D721Med (cell line): ENCODE results near the gene SLCO3A1.

Experiments
- DNase-seq: peaks from one replicate; pipeline ENCODE4 v3.0.0; 2011; ENCODE audit warnings: low spot score; ENCODE audit not compliant: insufficient read length
- FAIRE-seq: peaks from 2 replicates; lab custom pipeline; 2011; peaks lifted over from hg19 to GRCh38; lab: Jason Lieb, UNC
- TF ChIP-seq, protein P1 (sequence below): IDR thresholded peaks from 2 replicates; pipeline ENCODE4 v1.5.1; 2012; ENCODE audit warnings: mild to moderate bottlenecking, control low read depth; ENCODE audit not compliant: insufficient read depth; ENCODE audit errors: missing control alignments

The SLCO3A1 gene

DNA sequence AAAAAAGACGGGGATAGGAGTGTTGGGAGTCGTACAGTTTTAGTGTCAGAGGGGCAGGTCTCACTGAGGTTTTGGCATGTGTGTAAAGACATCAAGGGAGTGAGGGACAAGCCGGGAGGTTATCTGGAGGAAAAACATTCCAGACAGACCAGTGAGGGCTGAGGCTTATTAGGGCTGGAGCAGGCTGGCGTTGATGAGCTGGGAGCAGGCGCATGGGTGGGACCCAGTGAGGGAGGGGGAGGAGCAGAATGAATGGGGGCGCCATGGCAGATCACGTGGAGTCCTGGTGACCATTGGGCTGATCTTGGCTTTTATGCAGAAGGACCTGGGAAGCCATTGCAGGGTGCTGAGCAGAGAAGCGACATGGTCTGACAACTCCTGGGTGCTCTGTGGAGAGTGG is 180.2 kb downstream of the SLCO3A1 start:
- TF ChIP-seq, protein P1, sequence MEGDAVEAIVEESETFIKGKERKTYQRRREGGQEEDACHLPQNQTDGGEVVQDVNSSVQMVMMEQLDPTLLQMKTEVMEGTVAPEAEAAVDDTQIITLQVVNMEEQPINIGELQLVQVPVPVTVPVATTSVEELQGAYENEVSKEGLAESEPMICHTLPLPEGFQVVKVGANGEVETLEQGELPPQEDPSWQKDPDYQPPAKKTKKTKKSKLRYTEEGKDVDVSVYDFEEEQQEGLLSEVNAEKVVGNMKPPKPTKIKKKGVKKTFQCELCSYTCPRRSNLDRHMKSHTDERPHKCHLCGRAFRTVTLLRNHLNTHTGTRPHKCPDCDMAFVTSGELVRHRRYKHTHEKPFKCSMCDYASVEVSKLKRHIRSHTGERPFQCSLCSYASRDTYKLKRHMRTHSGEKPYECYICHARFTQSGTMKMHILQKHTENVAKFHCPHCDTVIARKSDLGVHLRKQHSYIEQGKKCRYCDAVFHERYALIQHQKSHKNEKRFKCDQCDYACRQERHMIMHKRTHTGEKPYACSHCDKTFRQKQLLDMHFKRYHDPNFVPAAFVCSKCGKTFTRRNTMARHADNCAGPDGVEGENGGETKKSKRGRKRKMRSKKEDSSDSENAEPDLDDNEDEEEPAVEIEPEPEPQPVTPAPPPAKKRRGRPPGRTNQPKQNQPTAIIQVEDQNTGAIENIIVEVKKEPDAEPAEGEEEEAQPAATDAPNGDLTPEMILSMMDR: no peak
- DNase-seq (no peak), FAIRE-seq (no peak)

DNA sequence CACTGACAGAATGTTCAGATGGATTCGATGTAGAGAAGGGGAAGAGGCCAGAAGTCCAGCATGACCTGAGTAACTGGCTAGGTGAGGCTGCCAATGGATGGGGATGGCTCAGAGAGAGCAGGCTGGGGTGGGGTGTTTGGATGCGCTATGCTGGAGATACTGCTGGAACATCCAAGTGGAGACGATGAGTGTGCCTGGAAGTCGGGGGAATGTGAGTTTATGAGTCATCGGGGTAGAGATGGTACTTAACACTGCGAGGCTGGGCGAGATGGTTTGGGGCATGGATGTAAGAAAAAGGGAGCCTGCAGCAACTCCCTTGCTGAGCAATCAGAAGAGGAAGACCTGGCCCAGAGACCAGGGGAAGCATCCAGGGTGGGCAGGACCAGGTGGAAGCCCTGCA is 180.7 kb downstream of the SLCO3A1 start:
- TF ChIP-seq, protein P1: no peak
- FAIRE-seq: no peak
- DNase-seq: no peak

DNA sequence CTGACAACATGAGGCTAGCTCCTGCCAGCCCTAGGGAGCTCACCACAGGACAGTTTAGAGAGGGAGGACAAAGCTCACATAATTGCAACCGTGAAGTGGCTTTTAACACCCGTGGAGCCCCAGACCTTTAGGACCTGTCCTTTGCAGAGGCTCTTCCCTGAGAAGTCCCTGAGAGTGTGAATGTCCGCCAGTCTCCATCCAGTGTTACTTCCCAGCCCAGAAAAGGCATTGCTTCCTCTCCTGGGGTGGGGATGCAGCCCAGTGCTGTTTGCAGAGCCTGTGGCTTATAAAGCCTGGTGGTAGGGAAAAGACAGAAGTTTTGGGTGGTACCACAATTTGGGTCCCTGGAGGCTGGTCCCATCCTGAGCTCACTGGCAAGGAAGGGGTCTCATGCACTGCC is 182.0 kb downstream of the SLCO3A1 start:
- no peak for FAIRE-seq
- TF ChIP-seq, protein P1: no peak
- DNase-seq: no peak

DNA sequence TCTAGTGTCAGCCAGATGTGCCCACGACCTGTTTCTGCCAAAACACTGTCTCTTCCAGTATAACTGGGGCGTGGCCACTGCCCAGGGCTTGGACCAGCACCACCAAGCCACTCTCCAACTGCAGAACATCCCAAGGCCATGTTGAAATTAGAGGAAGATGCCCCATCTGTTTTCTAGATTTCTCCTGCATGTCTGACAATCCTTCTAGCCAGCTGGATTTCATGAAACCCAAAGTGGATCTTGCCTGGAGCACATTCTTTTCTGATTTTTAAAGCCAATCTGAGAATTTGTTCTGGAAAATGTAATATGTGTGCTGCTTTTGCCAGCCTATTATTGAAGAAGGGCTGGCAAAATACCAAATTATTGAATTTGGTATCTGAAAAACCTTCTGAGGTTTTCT is 182.5 kb downstream of the SLCO3A1 start:
- FAIRE-seq (no peak), DNase-seq (no peak)
- TF ChIP-seq, protein P1: no peak

DNA sequence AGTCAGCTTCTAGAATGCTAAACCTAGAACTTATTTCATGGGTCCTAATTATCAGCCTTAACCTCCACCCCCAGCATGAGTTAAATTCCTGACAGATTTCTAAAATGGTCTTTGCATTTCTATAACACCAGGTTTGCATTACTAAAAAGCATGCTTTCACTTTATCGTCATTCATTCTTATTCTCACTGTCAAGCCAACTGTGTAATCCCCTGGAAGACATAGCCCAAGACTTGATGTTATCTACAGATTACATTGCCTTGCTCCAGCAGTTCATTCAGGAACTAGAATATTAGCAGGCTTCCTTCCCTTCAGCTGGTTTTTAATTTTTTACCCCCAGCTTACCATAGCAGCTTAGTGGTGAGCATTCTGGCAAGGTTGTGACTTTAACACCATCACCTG is 184.0 kb downstream of the SLCO3A1 start:
- no peak for FAIRE-seq
- TF ChIP-seq, protein P1: no peak

DNA sequence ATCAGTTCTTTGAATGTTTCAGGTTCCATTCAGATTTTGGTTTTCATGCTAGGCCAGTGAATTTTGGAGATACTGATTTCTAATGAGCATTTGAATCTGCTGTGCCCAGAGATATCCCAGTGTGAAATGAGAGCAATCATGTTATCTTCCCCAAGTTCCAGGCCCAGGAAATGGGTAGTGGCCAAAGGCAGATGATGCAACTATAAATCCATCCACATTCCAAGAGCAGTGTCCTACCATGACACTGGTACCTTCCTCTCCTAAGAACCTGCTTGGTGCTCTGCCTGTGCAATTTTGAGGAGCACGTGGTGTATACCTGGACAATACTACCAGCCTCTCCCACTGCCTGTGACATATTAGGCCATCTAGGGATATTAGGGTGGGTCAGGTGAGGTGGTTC is 186.8 kb downstream of the SLCO3A1 start:
- TF ChIP-seq, protein P1: no peak
- DNase-seq (no peak), FAIRE-seq (no peak)

More for the DNA sequence above, 184.0 kb downstream of the SLCO3A1 start:
- DNase-seq: no peak

DNA sequence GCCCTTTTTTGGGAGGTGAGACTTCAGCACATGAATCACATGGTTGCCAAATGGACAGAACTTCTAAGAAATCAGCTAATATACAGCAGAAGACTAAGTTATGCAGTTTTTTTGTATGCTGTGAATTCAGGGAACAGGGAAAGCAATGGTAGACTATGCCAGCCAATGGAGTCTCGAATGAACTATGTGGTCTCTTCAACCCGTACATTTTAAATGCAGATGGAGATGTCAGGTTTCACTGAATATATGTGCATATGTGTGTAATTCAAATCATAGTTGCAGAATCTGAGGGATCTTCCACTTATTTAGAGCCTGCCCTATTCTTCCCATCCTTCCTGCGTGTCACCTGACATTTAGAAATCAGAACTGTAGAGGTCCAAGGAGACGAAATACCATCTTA is 187.9 kb downstream of the SLCO3A1 start:
- TF ChIP-seq, protein P1: no peak
- no peak for FAIRE-seq
- DNase-seq: no peak
